Esophagus (tissue), 2 donors: ENCODE data around the gene LAMP1. TPM values are rescaled to one million over a fixed set of nuclear protein-coding genes. Genes with fewer than 3 reads are reported as not detected.
"Not testable (repeated sequence)": the region's sequence is repeated elsewhere in the genome, so short reads cannot be mapped to it uniquely, and the experiment has no call there.

ENCODE experiments used
- H3K27ac ChIP-seq, 2 donors: one replicate each; pipeline ENCODE4 v1.5.1; 2013; ENCODE audit warnings: low read depth in 2 of 2, mild to moderate bottlenecking in 2 of 2, inconsistent platforms in 1 of 2, low read length in 1 of 2, moderate library complexity in 1 of 2
- H3K27me3 ChIP-seq, 2 donors: one replicate each; pipeline ENCODE4 v1.6.1; 2013; ENCODE audit warnings: low read length in 2 of 2, control low read depth in 1 of 2, mild to moderate bottlenecking in 1 of 2; ENCODE audit not compliant: insufficient read depth in 2 of 2, control insufficient read depth in 1 of 2
- H3K36me3 ChIP-seq, 2 donors: one replicate each; pipeline ENCODE4 v1.6.1; 2013; ENCODE audit warnings: low read length in 1 of 2; ENCODE audit not compliant: control insufficient read depth in 2 of 2, insufficient read depth in 2 of 2
- H3K4me1 ChIP-seq, 2 donors: one replicate each; pipeline ENCODE4 v1.6.1; 2013; ENCODE audit warnings: low read length in 1 of 2; ENCODE audit not compliant: control insufficient read depth in 2 of 2, insufficient read depth in 2 of 2
- H3K4me3 ChIP-seq, 2 donors: one replicate each; pipeline ENCODE4 v1.5.1; 2013; ENCODE audit warnings: low read length in 2 of 2, mild to moderate bottlenecking in 2 of 2, low read depth in 1 of 2, moderate library complexity in 1 of 2
- H3K9me3 ChIP-seq, 2 donors: one replicate each; pipeline ENCODE4 v1.6.1; 2013; ENCODE audit warnings: mild to moderate bottlenecking in 2 of 2, low read depth in 1 of 2, low read length in 1 of 2, moderate library complexity in 1 of 2; ENCODE audit not compliant: control insufficient read depth in 2 of 2, insufficient read depth in 1 of 2
- WGBS, 2 donors: extraction: QIAGEN DNeasy Blood & Tissue Kit; methylation state at CpG; one replicate each; pipeline ENCODE4 v1.1.7; 2013; 5-methylcytosine and 5-hydroxymethylcytosine counted together
- polyA plus RNA-seq, 2 donors: library from polyadenylated mRNA; stranded (reverse); fragments of 200-250 nt; gene quantifications; one replicate each; pipeline ENCODE4 v1.2.3, GENCODE V29; 2013
- donor health status: healthy with polysubstance abuse.
- donor health status: Bipolar disorder and iron deficiency.

LAMP1 gene
- polyA plus RNA-seq, 2 donors = 45.5 to 71.5 TPM

DNA sequence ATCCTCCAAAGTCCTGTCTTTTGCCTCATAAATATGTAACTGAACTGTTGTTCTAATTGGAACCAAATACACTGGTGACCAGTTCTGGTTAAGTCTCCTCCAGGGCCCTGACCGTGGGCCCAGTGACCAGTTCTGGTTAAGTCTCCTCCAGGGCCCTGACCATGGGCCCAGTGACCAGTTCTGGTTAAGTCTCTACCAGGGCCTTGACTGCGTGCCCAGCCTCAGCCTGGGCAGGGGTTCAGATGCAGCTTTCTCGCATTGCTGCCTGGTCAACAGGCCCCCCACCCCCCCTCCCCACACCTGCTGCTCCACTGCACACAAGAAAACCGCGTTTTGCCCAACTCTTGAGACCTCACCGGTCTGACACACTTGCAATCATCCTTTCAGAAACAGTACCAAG, 70.7 kb downstream of the LAMP1 start:
- Histone ChIP-seq H3K4me1 (no peaks in the 10 kb centered on the region), H3K9me3 (no peaks in the 10 kb centered on the region), H3K36me3 (no peaks in the 10 kb centered on the region), H3K4me3 (no peak overlapping the region), H3K27ac (no peak overlapping the region), H3K27me3 (no peaks in the 10 kb centered on the region)
- 69 to 74% methylated on average over 6 of the region's 6 CpGs for WGBS, 2 donors

DNA sequence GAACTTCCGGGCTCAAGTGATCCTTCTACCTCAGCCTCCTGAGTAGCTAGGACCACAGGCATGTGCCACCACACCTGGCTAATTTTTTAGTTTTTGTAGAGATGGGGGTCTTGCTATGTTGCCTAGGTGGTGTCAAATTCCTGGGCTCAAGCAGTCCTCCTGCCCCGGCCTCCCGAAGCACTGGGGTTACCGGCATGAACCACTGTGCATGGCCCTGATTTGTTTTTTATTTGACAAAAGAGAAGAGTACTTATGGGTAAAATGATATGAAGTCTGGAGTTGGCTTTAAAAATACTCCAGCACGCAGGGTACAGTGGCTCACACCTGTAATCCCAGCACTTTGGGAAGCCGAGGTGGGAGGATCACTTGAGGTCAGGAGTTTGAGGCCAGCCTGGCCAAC, 71.3 kb downstream of the LAMP1 start:
- H3K9me3 ChIP-seq, H3K27ac ChIP-seq, H3K4me1 ChIP-seq, H3K36me3 ChIP-seq, H3K27me3 ChIP-seq, H3K4me3 ChIP-seq: not testable (repeated sequence)
- WGBS, 2 donors = 89 to 90% methylated on average over 6 of the region's 6 CpGs

DNA sequence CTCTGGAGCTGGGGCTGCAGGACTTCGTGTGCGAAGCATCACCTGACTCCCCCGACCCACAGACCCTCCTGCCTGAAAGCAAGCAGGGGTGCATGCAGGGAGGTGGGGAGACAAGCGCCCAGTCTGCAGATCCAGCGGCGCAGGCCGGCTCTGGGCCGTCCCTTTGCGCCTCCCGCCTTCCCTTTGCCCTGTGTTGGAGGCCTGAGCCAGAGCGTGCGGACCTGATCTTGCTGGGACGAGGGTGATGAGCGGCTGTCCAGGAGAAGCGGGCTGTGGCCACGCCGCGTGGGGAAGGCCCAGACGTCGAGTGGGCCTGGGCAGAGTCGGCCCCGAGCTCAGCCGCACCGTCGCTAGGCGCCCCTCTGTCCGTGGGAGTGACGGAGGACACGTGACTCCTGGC, 72.2 kb downstream of the LAMP1 start:
- Histone ChIP-seq H3K27me3 (no peaks in the 10 kb centered on the region), H3K4me3 (no peak overlapping the region), H3K9me3 (no peaks in the 10 kb centered on the region), H3K36me3 (no peaks in the 10 kb centered on the region), H3K27ac (no peak overlapping the region), H3K4me1 (no peaks in the 10 kb centered on the region)
- 86 to 89% methylated on average over 29 of the region's 29 CpGs for WGBS, 2 donors

- H3K4me1 ChIP-seq = no peaks in the 10 kb centered on the region
- no peaks in the 10 kb centered on the region for H3K27me3 ChIP-seq
- no peaks in the 10 kb centered on the region for H3K9me3 ChIP-seq
- WGBS, 2 donors = 89 to 94% methylated on average over 10 of the region's 10 CpGs
- no peak overlapping the region for H3K27ac ChIP-seq
- H3K4me3 ChIP-seq = no peak overlapping the region
- H3K36me3 ChIP-seq = no peaks in the 10 kb centered on the region
Measured at GRCh38 chr13:113369881-113370280, 72.8 kb downstream of the LAMP1 start.

DNA sequence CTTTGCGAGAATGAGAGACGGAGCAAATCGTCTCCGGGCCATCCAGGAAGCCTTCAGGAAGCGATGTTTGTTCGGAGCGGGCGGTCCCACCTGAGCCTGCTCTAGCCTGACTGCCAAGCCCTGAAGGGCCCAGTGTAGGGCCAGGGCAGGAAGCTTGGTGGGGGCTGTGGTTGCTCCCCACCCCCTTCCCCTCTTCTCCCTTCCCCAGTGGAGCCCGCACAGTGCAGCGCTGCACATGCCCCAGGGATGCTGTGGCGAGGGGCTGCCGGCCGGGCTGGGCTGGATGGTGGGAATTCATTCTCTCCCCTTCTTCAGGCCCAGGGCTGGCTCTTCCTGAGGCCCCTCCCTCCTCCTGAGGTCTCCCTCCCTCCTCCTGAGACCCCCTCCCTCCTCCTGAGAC, 74.0 kb downstream of the LAMP1 start:
- Histone ChIP-seq H3K27ac (no peak overlapping the region), H3K4me3 (no peak overlapping the region), H3K27me3 (no peaks in the 10 kb centered on the region), H3K9me3 (no peaks in the 10 kb centered on the region), H3K36me3 (no peaks in the 10 kb centered on the region), H3K4me1 (no peaks in the 10 kb centered on the region)
- 67 to 78% methylated on average over 8 to 13 of the region's 13 CpGs for WGBS, 2 donors

DNA sequence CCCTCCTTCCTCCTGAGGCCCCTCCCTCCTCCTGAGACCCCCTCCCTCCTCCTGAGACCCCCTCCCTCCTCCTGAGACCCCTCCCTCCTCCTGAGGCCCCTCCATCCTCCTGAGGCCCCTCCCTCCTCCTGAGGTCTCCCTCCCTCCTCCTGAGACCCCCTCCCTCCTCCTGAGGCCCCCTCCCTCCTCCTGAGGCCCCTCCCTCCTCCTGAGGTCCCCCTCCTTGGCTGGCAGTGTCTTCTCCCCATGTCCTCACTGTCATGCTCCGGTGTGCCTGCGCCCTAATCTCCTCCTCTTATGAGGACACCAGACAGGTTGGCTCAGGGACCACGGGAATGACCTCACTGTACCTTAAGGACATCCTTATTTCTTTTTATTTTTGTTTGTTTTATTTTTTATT, 74.7 kb downstream of the LAMP1 start:
- not testable (repeated sequence) for H3K4me3 ChIP-seq, H3K4me1 ChIP-seq, H3K27ac ChIP-seq, H3K9me3 ChIP-seq, H3K27me3 ChIP-seq, H3K36me3 ChIP-seq
- WGBS, 2 donors = 85 to 92% methylated on average over 3 of the region's 3 CpGs

Other genes with a start within 250 kb of the LAMP1 start
- under 1 TPM in 1 of 2 donors, not detected in 1; 0.01 TPM for gene F7, start 191.4 kb upstream of the LAMP1 start, polyA plus RNA-seq
- gene F10, start 174.4 kb upstream of the LAMP1 start, polyA plus RNA-seq = 1 to 10 TPM; 1.6 to 4.5 TPM
- gene PROZ, start 138.6 kb upstream of the LAMP1 start, polyA plus RNA-seq = not detected
- 10 to 100 TPM; 17.8 to 20.7 TPM for gene PCID2, start 88.6 kb upstream of the LAMP1 start, polyA plus RNA-seq
- 10 to 100 TPM; 21.0 to 31.2 TPM for gene CUL4A, start 87.6 kb upstream of the LAMP1 start, polyA plus RNA-seq
- 10 to 100 TPM; 13.9 to 15.8 TPM for gene GRTP1, start 66.9 kb downstream of the LAMP1 start, polyA plus RNA-seq
- under 1 TPM; 0.51 to 0.89 TPM for gene ADPRHL1, start 156.2 kb downstream of the LAMP1 start, polyA plus RNA-seq
- 1 to 10 TPM; 6.9 to 8.9 TPM for gene DCUN1D2, start 193.5 kb downstream of the LAMP1 start, polyA plus RNA-seq